Psoas muscle (tissue), 8 donors: Measurements from ENCODE around the gene PPARG. TPM values are rescaled to one million over a fixed set of nuclear protein-coding genes. Genes with fewer than 3 reads are reported as not detected.

Experiments
- ATAC-seq, 4 donors: fragments of 200-7000 bp; cut with Tn5 transposase; one replicate each; pipeline ENCODE4 v1.9.1; 2020; ENCODE audit warnings: moderate library complexity in 3 of 4, mild to moderate bottlenecking in 2 of 4
- DNase-seq, 2 donors: peaks; one replicate each; pipeline ENCODE4 v3.0.0-alpha.2; 2020
- H3K27ac ChIP-seq: fragments of 200-600 bp; one replicate; pipeline ENCODE4 v1.8.0; 2022
- H3K27me3 ChIP-seq, 3 donors: fragments of 200-600 bp in 1 of 3; one replicate each; pipeline versions ENCODE4 v1.6.1 to v1.8.0; 2013 to 2022; ENCODE audit warnings: low read length in 2 of 3, mild to moderate bottlenecking in 2 of 3, moderate library complexity in 1 of 3; ENCODE audit not compliant: insufficient read depth in 3 of 3
- H3K36me3 ChIP-seq, 2 donors: fragments of 200-600 bp in 1 of 2; one replicate each; pipeline versions ENCODE4 v1.6.1 to v1.8.0; 2013 to 2022; ENCODE audit warnings: low read depth in 1 of 2, mild to moderate bottlenecking in 1 of 2, moderate library complexity in 1 of 2; ENCODE audit not compliant: insufficient read depth in 1 of 2
- H3K4me1 ChIP-seq: fragments of 200-600 bp; one replicate; pipeline ENCODE4 v1.8.0; 2022
- H3K4me3 ChIP-seq: fragments of 200-600 bp; one replicate; pipeline ENCODE4 v1.8.0; 2022; ENCODE audit warnings: mild to moderate bottlenecking
- H3K9me3 ChIP-seq: fragments of 200-600 bp; one replicate; pipeline ENCODE4 v1.8.0; 2022
- CTCF ChIP-seq: fragments of 200-600 bp; IDR thresholded peaks from one replicate; pipeline ENCODE4 v1.8.0; 2022; ENCODE audit warnings: antibody characterized with exemption
- WGBS, 3 donors: extraction: QIAGEN DNeasy Blood & Tissue Kit; methylation state at CpG; one replicate each; pipeline versions ENCODE4 v1.1.6 to v1.1.7; 2013; 5-methylcytosine and 5-hydroxymethylcytosine counted together
- intact Hi-C, 2 donors: fragments of 100-400 bp; cut with DNase I; formaldehyde crosslinking; loops; one replicate each; pipeline versions ENCODE4 v1.11.0 to v1.14.2; 2022
- polyA plus RNA-seq, 3 donors: library from polyadenylated mRNA; stranded (reverse); fragments of 200-250 nt; gene quantifications; one replicate each; pipeline ENCODE4 v1.2.3, GENCODE V29; 2013
- total RNA-seq, 4 donors: library from RNA; stranded (reverse); fragmentation: NEBNext Ultra II Directional in 2 of 4; extraction: Animal tissue kit (Norgen Biotek cat#: 25700) in 2 of 4; gene quantifications; one replicate each; pipeline versions ENCODE4 v1.2.1 to v1.2.4, GENCODE V29; 2021 to 2023
- donor health status: healthy with polysubstance abuse.
- donor health status: DM: no; HTN: no; CAD: no; lungs with moderate emphysema.
- donor health status: Bipolar disorder and iron deficiency.
- donor health status: healthy.
- donor health status: DM: yes; HTN: yes; CAD: no.
- donor health status: DM: no; HTN: no; CAD: no.
- donor health status: DM: no; HTN: no; CAD: no.
- donor health status: DM: yes; HTN: yes; CAD: no.

PPARG gene
- total and polyA plus RNA-seq, 7 donors: 3.1 to 6.8 (median 4.3) TPM

GRCh38 chr3:12483872-12484197, 195.0 kb downstream of the PPARG start:
- TF ChIP-seq CTCF: no peak
- peaks cover 19% of the 10 kb centered on the region for H3K4me1 ChIP-seq
- ATAC-seq (no peak), DNase-seq (peak in 1 of 2 donors; percentile 52)
- no peaks in the 10 kb centered on the region for H3K36me3 ChIP-seq
- WGBS, 3 donors: 3% methylated on average over 10 of the region's 10 CpGs
- peak overlapping the region; percentile 87 for H3K27ac ChIP-seq
- no peaks in the 10 kb centered on the region for H3K27me3 ChIP-seq
- H3K4me3 ChIP-seq: peak overlapping the region; percentile 91
- no peaks in the 10 kb centered on the region for H3K9me3 ChIP-seq
- intact Hi-C loops: no loop called here

Other genes with a start within 250 kb of the PPARG start
- 10 to 100 TPM in 3 of 4 donors, 1 to 10 TPM in 1; 1.3 to 24.1 (median 19.5) TPM for gene TIMP4, start 130.2 kb upstream of the PPARG start, total RNA-seq
- gene TIMP4, start 130.2 kb upstream of the PPARG start, polyA plus RNA-seq: 10 to 100 TPM; 15.7 to 19.8 (median 17.5) TPM
- 10 to 100 TPM; 12.5 to 21.9 (median 15.1) TPM for gene TSEN2, start 195.4 kb downstream of the PPARG start, total RNA-seq
- gene TSEN2, start 195.4 kb downstream of the PPARG start, polyA plus RNA-seq: 10 to 100 TPM; 14.2 to 30.9 (median 15.0) TPM